ENCODE results near the gene TANGO2. TPM values are rescaled to one million over a fixed set of nuclear protein-coding genes. Genes with fewer than 3 reads are reported as not detected.
"Not testable (repeated sequence)": the region's sequence is repeated elsewhere in the genome, so short reads cannot be mapped to it uniquely, and the experiment has no call there.

The TANGO2 gene
- total and polyA plus RNA-seq, 2 experiments from 2014 or later: 27.3 to 45.0 TPM

GRCh38 chr22:20064140-20064480, 43.2 kb downstream of the TANGO2 start:
- in situ Hi-C loops (cut with MboI): no loop called here
- Histone ChIP-seq H2AFZ (no peak overlapping the region), H3K9me2 (ENCODE audit: insufficient read depth) (no peaks in the 10 kb centered on the region), H3F3A (ENCODE audit: insufficient read depth) (no peaks in the 10 kb centered on the region), H4K20me1 (ENCODE audit: insufficient read depth) (no peaks in the 10 kb centered on the region), H3K4me3 (no peak overlapping the region), H3K27me3 (replicated peaks; ENCODE audit: insufficient read depth) (no peaks in the 10 kb centered on the region), H3K27ac (no peak overlapping the region), H3K9me3 (ENCODE audit: low read depth) (no peaks in the 10 kb centered on the region), H3K4me2 (ENCODE audit: unreplicated experiment) (no peak overlapping the region), H3K79me2 (ENCODE audit: insufficient read depth) (no peaks in the 10 kb centered on the region), H3K4me1 (ENCODE audit: insufficient read depth) (no peaks in the 10 kb centered on the region), H3K9ac (no peak overlapping the region), H3K36me3 (ENCODE audit: low read depth) (no peaks in the 10 kb centered on the region)
- TF ChIP-seq EZH2phosphoT487 (IDR thresholded peaks at IDR 0.05; ENCODE audit: insufficient read depth, low read depth): no peak
- TF ChIP-seq EZH2 (IDR thresholded peaks at IDR 0.05; ENCODE audit: insufficient read depth, poor library complexity, severe bottlenecking): no peak
- DNase-seq: no peak
- 94 to 100% methylated on average over 2 to 3 of the region's 3 CpGs for WGBS, 2 experiments (ENCODE audit: low coverage in 1 of 2, low lambda C conversion rate in 2 of 2, missing lambda C conversion rate in 2 of 2)

- Histone ChIP-seq H3K36me3 (ENCODE audit: low read depth) (no peaks in the 10 kb centered on the region), H4K20me1 (ENCODE audit: insufficient read depth) (no peaks in the 10 kb centered on the region), H3K27ac (no peak overlapping the region), H2AFZ (no peak overlapping the region), H3K9me2 (ENCODE audit: insufficient read depth) (no peaks in the 10 kb centered on the region), H3K4me1 (ENCODE audit: insufficient read depth) (no peaks in the 10 kb centered on the region), H3F3A (ENCODE audit: insufficient read depth) (no peaks in the 10 kb centered on the region), H3K27me3 (replicated peaks; ENCODE audit: insufficient read depth) (no peaks in the 10 kb centered on the region), H3K79me2 (ENCODE audit: insufficient read depth) (no peaks in the 10 kb centered on the region), H3K9ac (no peak overlapping the region), H3K4me2 (ENCODE audit: unreplicated experiment) (no peak overlapping the region), H3K9me3 (ENCODE audit: low read depth) (no peaks in the 10 kb centered on the region), H3K4me3 (no peak overlapping the region)
- in situ Hi-C loops (cut with MboI): no loop called here
- DNase-seq: no peak
- TF ChIP-seq EZH2phosphoT487 (IDR thresholded peaks at IDR 0.05; ENCODE audit: insufficient read depth, low read depth) (no peak), EZH2 (IDR thresholded peaks at IDR 0.05; ENCODE audit: insufficient read depth, poor library complexity, severe bottlenecking) (no peak)
- 90 to 92% methylated on average over 18 of the region's 18 CpGs for WGBS, 2 experiments (ENCODE audit: low coverage in 1 of 2, low lambda C conversion rate in 2 of 2, missing lambda C conversion rate in 2 of 2)
Observed at GRCh38 chr22:20064545-20065262, 43.8 kb downstream of the TANGO2 start.

GRCh38 chr22:20065896-20066616, 45.1 kb downstream of the TANGO2 start:
- Histone ChIP-seq H3K4me3 (no peak overlapping the region), H3K27me3 (replicated peaks; ENCODE audit: insufficient read depth) (no peaks in the 10 kb centered on the region), H3F3A (ENCODE audit: insufficient read depth) (no peaks in the 10 kb centered on the region), H2AFZ (no peak overlapping the region), H3K4me2 (ENCODE audit: unreplicated experiment) (no peak overlapping the region), H3K27ac (no peak overlapping the region), H3K9me3 (ENCODE audit: low read depth) (no peaks in the 10 kb centered on the region), H3K79me2 (ENCODE audit: insufficient read depth) (no peaks in the 10 kb centered on the region), H3K9ac (no peak overlapping the region), H3K36me3 (ENCODE audit: low read depth) (no peaks in the 10 kb centered on the region), H4K20me1 (ENCODE audit: insufficient read depth) (no peaks in the 10 kb centered on the region), H3K9me2 (ENCODE audit: insufficient read depth) (no peaks in the 10 kb centered on the region), H3K4me1 (ENCODE audit: insufficient read depth) (no peaks in the 10 kb centered on the region)
- in situ Hi-C loops (cut with MboI): no loop called here
- TF ChIP-seq EZH2 (IDR thresholded peaks at IDR 0.05; ENCODE audit: insufficient read depth, poor library complexity, severe bottlenecking): no peak
- no peak for TF ChIP-seq EZH2phosphoT487 (IDR thresholded peaks at IDR 0.05; ENCODE audit: insufficient read depth, low read depth)
- DNase-seq: no peak
- WGBS, 2 experiments (ENCODE audit: low coverage in 1 of 2, low lambda C conversion rate in 2 of 2, missing lambda C conversion rate in 2 of 2): 82 to 87% methylated on average over 14 of the region's 14 CpGs

GRCh38 chr22:20066617-20067383, 45.9 kb downstream of the TANGO2 start:
- Histone ChIP-seq H3K4me3 (no peak overlapping the region), H2AFZ (no peak overlapping the region), H3K79me2 (ENCODE audit: insufficient read depth) (no peaks in the 10 kb centered on the region), H3K27ac (no peak overlapping the region), H3K4me2 (ENCODE audit: unreplicated experiment) (no peak overlapping the region), H3F3A (ENCODE audit: insufficient read depth) (no peaks in the 10 kb centered on the region), H3K4me1 (ENCODE audit: insufficient read depth) (no peaks in the 10 kb centered on the region), H3K36me3 (ENCODE audit: low read depth) (no peaks in the 10 kb centered on the region), H3K9ac (no peak overlapping the region), H3K27me3 (replicated peaks; ENCODE audit: insufficient read depth) (no peaks in the 10 kb centered on the region), H4K20me1 (ENCODE audit: insufficient read depth) (no peaks in the 10 kb centered on the region), H3K9me3 (ENCODE audit: low read depth) (no peaks in the 10 kb centered on the region), H3K9me2 (ENCODE audit: insufficient read depth) (no peaks in the 10 kb centered on the region)
- no peak for DNase-seq
- in situ Hi-C loops (cut with MboI): no loop called here
- TF ChIP-seq EZH2 (IDR thresholded peaks at IDR 0.05; ENCODE audit: insufficient read depth, poor library complexity, severe bottlenecking) (no peak), EZH2phosphoT487 (IDR thresholded peaks at IDR 0.05; ENCODE audit: insufficient read depth, low read depth) (no peak)
- 89 to 90% methylated on average over 11 of the region's 11 CpGs for WGBS, 2 experiments (ENCODE audit: low coverage in 1 of 2, low lambda C conversion rate in 2 of 2, missing lambda C conversion rate in 2 of 2)

- H3K36me3 ChIP-seq (ENCODE audit: low read depth); H3K79me2 ChIP-seq (ENCODE audit: insufficient read depth); H3F3A ChIP-seq (ENCODE audit: insufficient read depth); H3K27ac ChIP-seq; H2AFZ ChIP-seq; in situ Hi-C loops (cut with MboI); DNase-seq; H3K9ac ChIP-seq; H3K4me3 ChIP-seq; H3K4me2 ChIP-seq (ENCODE audit: unreplicated experiment); H3K27me3 ChIP-seq (replicated peaks; ENCODE audit: insufficient read depth); H4K20me1 ChIP-seq (ENCODE audit: insufficient read depth); H3K9me3 ChIP-seq (ENCODE audit: low read depth); H3K4me1 ChIP-seq (ENCODE audit: insufficient read depth); H3K9me2 ChIP-seq (ENCODE audit: insufficient read depth): not testable (repeated sequence)
- 96 to 100% methylated on average over 2 to 3 of the region's 3 CpGs for WGBS, 2 experiments (ENCODE audit: low coverage in 1 of 2, low lambda C conversion rate in 2 of 2, missing lambda C conversion rate in 2 of 2)
Observed at GRCh38 chr22:20067384-20067682, 46.4 kb downstream of the TANGO2 start.

Measured in GM23248 (cell line).